Stimulated activated CD4-positive, alpha-beta T cell treated with anti-CD3 and anti-CD28 coated beads, Interleukin-15, amount 100 ng/mL, for 24 hours (primary cell): ENCODE data around the gene B3GALNT2.
"Not testable (repeated sequence)": the region's sequence is repeated elsewhere in the genome, so short reads cannot be mapped to it uniquely, and the experiment has no call there.

ENCODE experiments used
- DNase-seq: peaks from one replicate; pipeline ENCODE4 v3.0.0-alpha.2; 2020

The B3GALNT2 gene

GRCh38 chr1:235504122-235504493, at the start of gene B3GALNT2:
Gene B3GALNT2 (minus strand): TSS chr1:235504452. CDS start chr1:235504252, 200 bp downstream.
- no peak for DNase-seq

GRCh38 chr1:235553112-235553551, 48.9 kb upstream of the B3GALNT2 start:
- DNase-seq: no peak

DNA sequence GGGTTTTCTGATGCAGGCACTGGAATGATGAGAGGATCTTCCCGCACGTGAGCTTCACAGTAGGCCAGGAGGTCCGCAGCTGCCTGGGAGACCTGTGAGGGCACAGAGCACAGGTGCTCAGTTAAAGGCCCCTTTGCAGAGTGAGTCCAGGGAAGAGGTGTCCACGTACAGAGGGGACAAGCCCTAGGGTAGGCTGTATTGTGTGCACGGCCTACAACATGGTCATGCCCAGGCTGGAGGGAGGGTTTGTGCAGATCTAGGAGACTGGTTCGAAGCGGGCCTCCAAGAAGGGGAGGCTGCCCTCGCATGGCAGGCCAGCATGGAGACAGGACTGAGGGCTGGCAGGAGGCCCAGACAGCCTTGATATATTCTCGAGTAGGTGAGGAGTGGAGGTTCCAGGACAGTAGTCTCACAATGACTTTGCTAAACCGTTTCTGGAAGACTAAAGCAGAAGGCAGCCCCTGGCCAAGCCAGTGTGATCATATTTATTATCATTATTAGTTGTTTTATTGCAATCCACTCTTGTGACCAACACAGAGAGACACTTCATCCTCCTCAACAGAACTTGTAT, 48.0 kb upstream of the B3GALNT2 start:
- no peak for DNase-seq

DNA sequence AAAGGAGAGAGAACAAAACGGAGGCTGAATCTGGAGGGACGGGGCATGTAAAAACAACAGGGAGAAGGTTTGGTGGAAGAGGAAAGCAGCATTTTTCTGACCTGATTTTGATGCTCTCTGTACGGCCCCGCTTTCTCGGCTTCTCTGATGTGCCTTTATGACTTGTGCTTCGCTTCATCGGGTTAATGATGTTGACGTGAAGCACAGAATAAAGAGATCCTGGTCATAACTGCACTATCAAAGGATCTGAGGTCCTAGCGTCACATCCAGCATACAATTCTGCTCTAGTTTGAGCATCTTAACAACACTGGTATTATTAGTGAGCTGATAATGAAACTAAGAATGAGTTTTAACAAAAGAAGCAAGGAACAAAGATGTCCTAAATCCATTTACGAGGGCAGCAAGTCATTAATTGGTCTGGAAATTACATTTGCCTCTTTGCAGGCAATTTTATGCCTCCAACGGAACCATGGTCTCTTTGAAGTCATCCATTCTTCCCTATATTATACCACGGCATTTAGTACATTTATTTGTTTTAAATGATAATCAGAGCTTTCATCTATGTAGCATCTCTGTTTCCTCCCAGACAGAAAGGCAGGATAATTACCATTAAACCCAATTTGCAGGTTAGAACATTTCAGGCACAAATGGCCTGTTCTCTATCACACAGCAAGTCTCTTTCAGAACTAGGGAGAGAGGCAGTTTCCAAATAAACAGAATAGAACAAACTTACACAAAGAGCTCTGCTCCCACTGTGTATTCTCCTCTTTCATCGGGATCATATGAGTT, 45.3 kb upstream of the B3GALNT2 start:
- no peak for DNase-seq

- DNase-seq: not testable (repeated sequence)
Measured at GRCh38 chr1:235546369-235547155, 42.3 kb upstream of the B3GALNT2 start.

- no peak for DNase-seq
Measured at GRCh38 chr1:235545292-235545930, 41.2 kb upstream of the B3GALNT2 start.

GRCh38 chr1:235542845-235543244, 38.6 kb upstream of the B3GALNT2 start:
- DNase-seq: not testable (repeated sequence)

DNA sequence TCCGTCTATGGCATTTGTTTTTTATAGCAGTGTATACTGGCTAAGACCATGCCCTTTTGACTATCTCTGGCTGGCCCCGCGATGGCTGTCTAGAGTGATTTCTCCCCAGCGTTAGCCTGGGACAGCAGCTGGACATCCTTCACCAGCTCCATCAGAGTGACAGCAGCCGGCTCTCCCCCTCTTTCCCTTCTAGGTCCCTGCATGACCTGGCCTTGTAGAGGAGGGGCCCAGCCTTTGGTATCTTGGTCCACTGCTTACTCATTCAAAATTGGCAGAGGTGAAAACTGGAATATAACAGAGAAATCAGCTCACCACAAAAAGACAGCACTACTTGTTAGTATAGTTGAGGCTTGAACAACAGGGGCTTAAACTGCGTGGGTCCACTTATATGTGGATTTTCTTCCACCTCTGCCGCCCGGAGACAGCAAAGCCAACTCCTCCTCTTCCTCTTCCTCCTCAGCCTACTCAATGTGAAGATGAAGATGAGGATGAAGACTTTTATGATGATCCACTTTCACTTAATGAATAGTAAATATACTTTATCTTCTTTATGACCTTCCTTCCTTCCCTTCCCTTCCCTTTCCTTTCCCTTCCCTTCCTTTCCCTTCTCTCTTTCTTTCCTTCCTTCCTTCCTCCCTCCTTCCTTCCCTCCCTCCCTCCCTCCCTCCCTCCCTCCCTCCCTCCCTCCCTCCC, 29.4 kb upstream of the B3GALNT2 start:
- no peak for DNase-seq

DNA sequence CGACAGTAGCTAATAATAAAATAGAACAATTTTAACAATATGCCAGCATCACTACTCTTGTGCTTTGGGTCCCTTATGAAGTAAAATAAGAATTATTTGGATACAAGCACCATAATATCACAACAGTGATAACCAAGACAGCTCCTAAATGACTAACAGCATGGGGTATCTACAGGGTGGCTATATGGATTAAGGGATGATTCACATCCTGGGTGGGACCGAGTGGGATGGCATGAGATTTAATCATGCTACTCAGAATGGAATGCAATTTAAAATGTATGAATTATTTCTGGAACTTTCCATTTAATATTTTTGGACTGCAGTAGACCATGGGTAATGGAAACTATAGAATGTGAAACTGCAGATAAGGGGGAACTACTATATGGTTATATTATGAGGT, 28.1 kb upstream of the B3GALNT2 start:
- no peak for DNase-seq

DNA sequence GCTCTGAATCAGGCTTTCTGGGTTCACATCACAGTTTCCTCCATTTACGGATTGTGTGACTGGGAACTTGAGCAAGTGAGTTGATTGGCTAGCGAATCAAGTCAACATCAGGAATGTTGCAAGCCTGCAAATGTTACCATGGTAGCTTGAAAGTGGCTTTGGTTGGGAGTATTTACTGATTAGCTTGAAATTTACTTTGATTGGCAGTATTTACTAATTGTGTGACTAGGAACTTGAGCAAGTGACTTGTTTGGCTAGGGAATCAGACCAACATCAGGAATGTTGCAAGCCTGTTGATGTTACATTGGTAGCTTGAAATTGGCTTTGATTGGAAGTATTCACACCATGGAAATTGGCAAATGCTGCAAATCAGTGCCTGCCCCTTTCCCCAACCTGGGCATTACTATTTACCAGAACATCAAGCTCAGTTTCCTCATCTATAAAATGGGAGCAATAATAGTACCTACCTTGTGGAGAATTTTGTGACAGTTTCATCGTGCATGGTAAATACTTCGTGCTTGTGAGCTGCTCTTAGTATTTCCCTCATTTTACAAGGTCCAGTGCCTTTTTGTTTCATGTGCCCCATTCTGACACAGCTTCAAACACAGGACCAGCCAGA, 23.1 kb upstream of the B3GALNT2 start:
- DNase-seq: no peak

GRCh38 chr1:235525314-235525713, 21.1 kb upstream of the B3GALNT2 start:
- DNase-seq: no peak

DNA sequence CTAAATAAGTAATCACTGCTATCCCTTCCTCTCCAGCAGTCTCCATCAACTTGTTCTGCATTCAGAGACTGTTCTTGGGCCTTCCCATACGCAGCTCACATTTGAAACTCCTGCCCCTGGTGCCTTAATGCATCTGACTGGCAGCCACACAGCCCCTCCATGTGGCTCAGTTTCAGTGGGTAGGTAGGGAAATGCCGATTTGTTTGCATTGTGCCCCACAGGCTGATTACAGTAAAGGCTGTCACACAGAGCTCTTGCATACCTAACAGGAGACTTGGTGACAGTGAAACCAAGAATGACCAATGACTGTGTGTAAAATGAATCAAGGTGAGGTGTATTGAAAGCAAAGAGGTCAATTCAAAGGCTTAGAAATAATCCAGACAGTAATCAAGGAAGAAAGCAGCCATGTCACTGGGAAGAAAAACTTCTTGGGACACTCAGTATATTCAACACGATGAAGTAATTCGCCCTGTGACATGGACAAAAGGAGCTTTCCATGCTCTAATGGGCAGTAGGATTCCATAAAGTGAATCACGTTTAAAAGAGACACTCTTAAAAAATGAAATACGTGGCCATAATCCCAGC, 12.7 kb upstream of the B3GALNT2 start:
- no peak for DNase-seq

DNA sequence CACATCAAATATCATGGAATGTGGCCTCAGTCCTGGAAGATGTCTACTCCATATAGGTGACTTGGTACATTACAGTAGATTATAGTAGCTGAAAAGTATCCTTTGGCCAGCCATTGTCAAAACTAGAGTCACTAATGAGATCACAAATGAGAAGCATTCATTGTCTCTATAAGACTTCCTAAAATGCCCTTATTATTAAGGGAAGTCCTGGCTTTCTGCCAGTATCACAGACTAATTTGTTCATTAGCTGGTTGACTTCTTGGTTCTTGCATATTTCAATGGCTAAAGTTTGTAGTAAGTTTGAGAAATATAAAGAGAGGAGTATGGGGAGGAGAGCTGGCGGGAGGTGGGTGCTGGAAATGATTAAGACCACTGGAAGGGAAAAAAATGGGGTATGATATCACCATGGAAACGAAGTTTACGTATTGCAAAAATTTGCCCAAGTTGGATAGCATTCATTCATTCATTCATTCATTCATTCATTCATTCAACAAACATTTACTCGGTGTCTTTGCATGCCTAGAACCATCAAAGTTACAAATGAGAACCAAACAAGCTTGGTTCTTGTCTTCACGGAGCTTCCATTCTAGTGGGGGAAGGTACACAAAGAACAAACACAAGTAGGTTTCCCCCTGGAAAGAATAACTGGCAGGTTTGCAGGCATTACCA, 11.7 kb upstream of the B3GALNT2 start:
- DNase-seq: no peak

DNA sequence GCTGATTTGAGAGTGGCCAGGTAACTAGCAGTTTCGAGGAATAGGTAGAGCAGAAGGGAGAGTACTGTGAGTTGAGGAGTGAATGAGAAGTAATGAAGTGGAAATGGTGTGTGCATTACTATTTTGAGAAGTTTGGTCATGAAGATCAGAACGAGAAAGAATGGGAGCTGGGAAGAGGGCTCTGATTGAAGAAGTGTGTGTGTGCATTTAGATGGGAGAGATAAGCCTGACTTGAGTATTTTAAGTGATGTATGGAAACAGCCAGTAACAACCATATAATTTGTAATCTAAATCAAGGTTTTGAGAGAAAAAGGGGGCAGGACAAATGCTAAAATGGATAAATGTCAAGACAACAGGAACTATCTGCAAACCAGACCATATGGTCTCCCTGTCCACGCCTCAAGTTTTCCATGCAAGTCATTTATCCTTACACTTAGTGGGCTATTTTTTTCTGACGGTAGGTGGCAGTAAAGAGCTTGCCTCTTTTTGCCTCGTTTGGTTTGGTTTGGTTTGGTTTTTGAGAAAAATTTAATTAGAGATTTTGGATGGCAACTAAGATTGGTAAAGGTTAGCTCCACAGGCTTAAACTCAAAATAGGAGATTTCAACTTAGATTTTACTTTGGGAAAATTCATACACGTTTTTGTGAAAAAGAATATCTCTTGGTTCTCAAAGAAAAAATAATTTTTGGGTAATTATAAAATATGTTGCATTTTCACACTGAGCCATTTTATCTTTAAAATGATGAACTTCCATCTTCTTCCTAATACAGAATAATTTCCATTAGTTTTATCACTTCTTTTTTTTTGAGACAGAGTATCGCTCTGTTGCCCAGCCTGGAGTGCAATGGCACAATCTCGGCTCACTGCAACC, 9.5 kb upstream of the B3GALNT2 start:
- DNase-seq: peak; percentile 43

- DNase-seq: no peak
Measured at GRCh38 chr1:235511470-235512240, 7.4 kb upstream of the B3GALNT2 start.

GRCh38 chr1:235510823-235511222, 6.6 kb upstream of the B3GALNT2 start:
- no peak for DNase-seq

DNA sequence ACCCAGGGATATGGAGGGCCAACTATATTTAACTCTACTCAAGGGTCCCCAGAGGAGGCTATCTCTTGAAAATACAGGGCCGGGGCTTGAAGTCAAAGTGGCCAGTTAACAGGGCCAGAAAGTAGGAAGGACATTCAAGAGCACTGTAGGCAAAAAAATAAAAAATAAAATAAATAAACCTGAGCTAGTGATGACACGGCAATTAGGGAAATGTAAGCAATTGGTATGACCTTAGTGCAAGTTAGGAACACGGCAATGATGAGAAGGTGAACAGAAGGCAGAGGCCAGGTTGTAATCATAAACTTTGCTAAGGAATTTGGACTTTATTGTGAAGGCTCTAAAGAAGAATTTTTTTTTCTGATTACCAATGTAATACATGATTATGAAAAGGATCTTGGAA, 3.4 kb upstream of the B3GALNT2 start:
- no peak for DNase-seq

DNA sequence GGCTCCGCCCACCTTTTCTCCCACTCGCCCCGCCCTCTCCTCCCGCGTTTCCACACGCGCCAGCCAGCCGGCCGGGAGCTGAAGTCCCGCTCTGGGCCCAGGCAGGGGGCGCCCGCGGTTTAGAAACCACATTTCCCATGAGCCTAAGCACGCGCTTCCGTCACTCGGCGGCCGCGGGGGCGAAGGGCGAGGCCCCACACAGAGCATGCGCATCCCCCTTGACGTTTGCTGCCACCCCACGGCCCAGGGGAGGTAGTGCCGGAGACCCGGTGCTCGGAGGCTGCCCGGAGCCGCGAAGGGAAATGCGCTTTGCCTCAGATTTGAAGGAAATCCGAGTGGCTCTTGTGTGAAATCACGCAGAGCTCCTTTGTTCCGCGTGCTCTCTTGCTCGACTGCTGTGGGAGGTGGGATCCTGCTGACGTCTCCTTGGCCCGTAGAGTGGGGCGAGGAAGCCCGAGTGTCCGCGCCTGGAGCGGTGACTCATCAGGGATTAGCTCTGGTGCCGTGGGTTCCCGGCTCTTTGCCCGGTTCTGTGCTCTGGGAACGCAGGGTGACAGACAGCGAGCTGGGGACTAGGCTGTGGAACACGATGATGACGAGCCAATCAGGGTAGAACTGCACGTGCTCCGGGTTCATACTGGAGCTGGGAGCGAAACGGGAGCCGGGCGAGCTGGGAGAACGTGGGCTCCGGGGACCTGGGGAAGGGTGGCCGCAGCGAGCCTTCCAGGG, 406 bp upstream of the B3GALNT2 start:
- peak; percentile 99 for DNase-seq
